Cerebellar nuclear complex (tissue), 1 donor: ENCODE measurements around the gene GNAS-AS1.

ENCODE experiments used
- DNase-seq, 2 experiments: peaks; one replicate each; lab custom pipeline; 2025; lab: John Stamatoyannopoulos, UW

GNAS-AS1 gene

DNA sequence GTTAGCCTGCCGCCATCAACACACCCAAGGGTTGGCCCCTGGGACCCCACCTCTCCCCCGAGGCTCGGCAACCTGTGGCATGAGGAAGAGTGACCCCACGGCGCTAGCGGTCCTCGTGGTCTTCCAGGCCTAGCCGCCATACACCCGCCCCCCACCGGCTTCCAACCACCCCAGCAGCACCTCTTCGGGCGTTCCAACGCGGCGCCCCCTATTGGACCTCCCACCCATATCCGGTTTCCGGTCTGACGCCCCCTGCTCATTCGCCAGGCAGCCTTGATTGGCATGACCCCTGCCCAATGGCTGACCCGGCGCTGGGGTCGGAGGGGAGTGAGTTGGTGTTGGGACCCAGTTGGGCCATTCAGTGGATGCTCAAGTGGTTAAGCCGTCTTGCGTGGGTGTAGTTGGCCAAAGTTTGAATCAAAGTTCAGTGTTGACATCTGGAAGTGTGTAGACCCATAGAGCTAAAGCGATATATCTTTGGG lies at the start of gene GNAS-AS1:
TSS of gene GNAS-AS1 (minus strand) at position 210 of the 482 bp plus-strand sequence.
- DNase-seq: no peak

DNA sequence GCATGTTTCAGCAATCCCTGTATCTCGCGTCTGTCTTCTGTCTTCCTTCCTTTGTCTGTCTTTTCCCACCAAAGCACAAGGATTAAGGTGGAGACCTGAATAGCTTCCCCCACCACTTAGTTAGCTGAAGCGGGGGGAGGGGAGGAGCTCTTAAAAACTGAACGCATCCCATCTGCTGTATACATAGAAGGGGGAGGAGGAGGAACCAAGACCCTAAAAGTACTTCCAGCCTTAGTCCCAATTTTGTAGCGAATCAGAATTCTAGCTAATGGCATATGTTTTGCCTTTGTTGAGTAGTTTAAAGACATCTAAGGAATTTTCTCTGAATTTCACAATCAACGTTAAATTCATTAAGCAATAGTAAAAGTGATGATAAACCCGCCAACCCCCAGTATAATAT lies 49.7 kb upstream of the GNAS-AS1 start:
- DNase-seq: no peak

DNA sequence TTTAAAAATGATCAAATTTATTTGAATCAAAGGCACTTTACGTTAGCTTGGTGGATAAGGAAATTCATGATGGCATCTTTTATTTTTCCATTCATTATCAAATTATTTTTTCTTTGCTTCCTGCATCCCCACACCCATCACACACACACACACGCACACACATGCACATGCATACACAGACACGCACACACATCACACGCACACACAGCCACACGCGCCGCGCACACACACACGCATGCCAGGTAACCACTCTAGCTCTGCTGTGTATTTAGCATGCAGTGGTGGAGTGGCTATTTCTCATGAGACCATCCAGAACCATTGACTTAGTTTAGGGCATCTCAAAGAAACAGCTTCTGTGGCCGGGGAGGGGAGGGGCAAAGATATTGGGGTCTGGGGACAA lies 48.8 kb upstream of the GNAS-AS1 start:
- DNase-seq: no peak

DNA sequence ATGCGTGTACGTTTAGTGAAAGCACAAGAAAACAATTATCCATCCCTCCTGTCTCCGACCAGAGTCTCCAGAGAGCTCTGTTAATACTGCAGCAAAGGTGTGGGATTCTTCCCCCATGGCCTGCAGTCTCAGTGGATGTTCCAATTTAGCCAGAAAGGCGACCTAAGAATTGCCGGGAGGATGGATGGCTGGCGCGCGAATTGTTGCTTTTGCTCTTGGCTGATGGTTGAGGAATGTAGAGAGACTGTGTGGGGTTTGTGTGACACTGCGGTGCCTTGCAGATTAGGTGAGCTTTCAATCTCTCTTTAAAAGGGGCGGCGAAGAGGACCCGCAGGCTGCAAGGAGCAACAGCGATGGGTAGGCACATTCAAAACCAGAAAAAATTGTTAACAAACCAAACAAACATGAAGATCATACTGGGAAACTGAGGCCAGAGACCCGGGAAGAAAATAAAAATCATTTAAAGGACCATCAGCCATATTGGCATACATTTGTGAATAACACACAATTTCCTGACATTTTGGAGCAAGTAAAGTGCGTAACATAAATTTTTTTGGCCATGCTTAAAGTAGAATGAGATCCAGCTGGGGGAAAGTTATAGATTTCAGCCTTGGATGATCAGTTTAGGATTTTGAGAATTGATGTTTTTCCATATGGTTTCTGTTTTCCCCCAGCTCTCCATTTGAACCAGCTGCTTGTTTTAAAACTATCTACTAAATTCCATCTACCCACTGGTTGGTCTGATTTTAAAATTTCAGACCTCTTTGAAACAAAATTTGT lies 48.1 kb upstream of the GNAS-AS1 start:
- no peak for DNase-seq

DNA sequence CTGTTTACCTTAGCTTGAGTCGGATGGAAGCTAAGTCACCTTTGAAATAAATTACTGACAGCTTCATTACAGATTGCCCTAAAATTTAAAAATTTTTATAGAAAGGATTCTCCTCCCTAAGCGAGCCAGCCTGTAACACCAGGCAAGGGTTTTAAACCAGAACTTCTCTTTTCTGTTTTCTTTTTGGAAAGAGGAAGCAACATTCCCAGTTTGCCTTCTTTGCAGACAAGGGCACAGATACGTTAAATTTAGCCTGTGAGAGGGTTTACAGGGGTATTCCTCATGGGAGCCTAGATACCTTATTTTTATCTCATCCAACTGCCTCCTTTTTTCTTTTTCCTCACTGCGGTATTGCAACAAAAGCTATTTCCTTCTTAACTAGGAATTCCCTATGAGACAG lies 46.8 kb upstream of the GNAS-AS1 start:
- DNase-seq: no peak

DNA sequence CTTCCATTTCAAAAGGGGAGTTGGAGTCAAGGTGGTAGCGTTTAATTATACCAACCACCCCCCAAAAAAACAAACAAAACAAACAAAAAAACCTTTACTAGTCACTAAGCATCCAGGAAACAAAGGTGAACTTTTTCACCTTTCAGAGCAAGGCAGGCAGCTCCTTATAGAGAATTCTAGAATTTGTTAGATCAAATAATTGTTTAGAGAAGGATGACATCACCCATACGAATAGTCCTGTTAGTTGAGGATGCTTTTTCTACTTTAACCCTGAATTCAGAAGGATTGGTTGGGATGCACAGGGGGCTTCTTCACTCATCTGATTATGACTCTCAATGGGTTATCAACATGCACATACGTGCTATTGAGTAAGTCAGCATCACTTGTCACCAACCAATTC lies 46.1 kb upstream of the GNAS-AS1 start:
- DNase-seq: no peak

DNA sequence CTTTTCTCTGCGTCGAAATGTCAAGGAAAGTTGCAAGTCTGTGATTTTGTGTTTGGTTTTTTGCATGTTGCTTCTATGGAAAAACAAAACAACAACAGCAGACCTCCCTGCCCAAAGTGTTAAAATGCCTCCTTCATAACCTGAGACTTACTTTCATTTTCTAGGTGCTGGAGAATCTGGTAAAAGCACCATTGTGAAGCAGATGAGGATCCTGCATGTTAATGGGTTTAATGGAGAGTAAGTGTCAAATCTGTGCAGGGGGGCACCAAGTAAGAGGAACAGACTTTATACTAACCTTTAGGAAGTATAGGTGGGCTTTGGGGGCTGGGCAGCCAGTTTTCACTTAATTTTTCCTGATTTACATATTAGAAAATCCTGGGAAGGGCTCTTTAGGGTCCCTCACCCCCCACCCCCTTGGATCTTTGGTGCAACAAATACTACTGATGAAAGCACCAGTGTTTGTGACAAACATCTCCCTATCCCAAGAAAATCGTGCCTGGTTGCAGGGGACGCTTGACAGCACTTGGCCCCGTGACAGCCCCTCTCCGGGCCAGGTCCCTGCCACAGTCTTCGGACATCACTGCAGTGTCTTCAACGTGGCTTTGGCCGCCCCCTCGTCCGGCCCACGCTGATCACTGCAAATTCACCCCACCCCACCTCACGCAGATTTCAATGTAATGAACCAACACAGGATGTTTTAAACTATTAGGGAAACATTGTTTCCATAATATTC lies 44.9 kb upstream of the GNAS-AS1 start:
- no peak for DNase-seq

DNA sequence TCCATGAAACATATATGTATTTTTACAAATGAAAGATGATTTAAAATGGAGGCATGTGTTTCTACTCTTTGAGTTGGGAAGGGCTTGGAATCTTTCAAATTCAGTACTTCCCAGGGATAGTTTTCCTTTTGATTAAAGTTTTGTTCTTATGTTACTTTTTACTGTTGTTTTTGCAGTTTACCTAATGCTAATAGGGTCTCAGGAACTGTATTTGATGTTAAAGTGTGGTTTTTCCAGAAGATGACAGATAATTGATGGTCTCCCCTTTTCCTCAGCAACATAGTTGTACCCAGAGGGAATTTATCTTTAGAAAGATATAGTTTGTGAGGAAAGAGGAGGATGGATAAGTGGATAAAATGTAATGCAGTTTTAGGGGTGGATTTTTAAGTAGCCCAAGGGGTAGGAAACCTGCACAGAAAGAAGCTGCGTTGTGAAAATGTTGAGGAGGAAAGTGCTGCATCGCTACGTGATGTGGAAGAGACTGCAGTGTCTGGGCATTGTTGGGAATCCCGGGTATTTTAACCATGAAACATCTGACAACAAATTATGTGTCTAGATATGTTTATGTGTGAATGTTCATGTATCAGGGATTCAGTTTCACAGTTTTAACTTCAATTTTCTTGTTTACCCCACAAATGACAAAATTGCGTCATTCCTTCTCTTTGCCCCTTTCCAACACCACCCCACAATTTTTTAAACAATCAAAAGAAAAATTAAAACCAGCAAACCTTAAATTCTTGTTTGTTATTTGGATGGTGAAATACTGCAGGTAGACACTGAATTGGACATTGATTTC lies 44.1 kb upstream of the GNAS-AS1 start:
- no peak for DNase-seq

DNA sequence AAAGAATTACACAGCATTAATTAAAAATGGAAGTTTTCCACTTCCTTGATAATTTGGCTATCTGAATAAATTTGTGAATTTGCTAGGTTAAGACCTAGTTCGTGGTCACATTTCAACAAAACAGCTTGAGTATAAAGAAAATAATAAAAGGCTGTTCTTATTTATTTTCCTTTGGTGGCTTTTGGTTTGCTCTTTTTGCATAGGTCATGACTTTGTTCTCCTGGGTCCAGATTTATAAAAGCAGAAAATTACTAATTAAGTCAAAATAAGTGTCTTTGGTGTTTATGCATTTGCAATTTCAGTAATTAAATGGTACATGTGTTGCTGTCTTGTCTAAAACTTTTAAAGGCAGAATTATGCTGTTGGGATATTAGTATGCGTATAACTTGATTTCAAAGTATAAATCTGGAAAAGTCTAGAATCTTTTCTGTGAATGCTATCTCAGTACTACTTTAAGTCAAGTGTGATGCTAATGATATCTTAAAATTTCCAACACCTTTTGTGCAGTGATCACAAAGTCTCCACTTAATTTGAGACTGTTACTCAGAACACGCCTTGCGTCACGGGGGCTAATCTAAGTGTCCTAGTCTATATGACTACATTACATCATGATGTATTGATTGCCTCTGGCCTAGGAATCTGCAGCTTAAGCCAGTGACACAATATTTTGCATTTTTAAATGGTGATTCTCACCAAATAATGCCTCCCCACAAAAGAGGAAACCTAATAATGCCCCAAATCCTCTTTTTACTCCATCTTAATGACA lies 42.8 kb upstream of the GNAS-AS1 start:
- no peak for DNase-seq

DNA sequence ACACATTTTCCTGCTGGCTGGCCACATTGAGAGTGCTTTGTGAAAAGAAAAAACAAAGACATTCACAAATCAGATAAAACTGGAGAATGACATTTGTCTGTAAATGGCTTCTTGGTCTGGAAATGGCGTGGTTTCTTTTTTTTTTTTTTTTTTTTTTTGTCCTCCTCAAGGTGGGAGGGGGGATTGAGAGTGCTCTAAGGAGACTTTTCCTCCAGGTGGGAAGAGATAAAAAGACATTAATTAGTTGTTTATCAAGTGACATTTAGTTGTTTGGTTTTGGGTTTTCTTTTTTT lies 42.2 kb upstream of the GNAS-AS1 start:
- no peak for DNase-seq

DNA sequence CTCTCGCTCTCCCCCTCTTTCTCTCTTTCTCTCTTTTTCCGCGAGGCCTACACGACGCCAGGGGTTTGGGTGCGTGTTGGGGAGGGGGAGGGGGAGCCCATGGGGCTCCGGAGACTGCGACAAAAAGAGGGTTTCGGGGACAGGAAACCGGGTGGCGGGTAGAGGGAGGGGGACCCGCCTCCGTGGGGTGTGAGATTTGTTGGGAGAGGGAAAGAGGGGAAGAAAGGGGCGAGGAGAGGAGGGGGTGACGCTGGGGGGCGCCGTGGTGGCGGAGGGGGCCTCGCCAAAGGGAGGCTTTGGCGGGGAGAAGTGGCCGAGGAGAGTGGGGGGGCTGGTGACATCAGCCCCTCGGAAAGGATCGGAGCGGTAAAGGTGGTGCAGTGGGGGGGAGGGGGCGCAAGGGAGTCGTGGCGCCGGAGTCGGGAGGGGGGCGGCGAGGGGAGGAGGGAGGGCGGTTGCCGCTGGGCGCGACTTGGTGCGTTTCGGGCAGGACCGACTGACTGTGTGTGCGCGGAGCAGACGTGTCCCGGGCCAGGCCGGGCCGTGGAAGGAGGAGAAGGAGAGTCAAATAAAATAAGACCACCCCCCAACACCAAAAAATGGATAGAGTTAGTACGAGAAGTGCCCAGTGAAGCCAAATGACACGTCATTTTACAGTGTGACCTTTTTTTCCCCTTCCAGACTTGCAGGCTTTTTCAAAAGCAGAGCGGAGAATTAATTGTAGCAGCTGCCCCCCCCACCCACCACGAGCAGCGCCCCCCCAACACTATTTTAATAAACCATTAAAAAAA lies 41.6 kb upstream of the GNAS-AS1 start:
- DNase-seq: no peak

DNA sequence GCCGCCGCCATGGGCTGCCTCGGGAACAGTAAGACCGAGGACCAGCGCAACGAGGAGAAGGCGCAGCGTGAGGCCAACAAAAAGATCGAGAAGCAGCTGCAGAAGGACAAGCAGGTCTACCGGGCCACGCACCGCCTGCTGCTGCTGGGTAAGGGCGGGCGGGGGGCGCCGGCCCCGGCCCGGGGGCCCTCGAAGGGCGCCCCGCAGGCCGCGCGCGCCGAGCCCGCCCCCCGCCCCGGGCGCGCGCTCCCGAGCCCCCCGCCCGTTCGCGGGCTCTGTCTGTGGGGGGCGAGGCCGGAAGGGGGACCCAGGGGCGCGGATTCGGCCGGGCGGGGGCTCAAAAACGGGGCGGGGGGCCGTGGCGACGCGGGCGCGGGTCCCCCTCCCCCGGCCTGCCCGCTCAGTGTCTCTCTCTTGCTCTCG lies 41.0 kb upstream of the GNAS-AS1 start:
- DNase-seq: no peak

DNA sequence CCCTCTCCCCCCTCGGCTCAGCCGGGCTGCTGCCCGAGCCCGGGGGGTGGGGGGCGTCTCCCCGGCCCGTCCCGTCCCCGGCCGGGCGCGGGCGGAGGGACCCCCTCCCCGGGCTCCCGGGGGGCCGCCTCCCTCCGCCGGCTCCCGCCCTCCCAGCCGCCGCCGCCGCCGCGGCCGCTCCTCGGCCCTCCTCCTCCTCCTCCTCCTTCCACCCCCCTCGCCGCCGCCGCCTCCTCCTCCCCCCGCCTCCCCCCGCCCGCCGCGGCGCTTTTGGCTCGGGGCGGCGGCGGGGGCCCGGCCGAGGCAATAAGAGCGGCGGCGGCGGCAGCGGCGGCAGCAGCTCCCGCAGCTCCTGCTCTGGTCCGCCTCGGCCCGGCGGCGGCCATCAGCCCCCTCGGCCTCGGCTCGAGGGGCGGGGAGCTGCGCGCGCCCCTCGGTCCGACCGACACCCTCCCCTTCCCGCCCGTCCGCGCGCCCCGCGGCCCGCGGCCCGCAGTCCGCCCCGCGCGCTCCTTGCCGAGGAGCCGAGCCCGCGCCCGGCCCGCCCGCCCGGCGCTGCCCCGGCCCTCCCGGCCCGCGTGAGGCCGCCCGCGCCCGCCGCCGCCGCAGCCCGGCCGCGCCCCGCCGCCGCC lies 40.5 kb upstream of the GNAS-AS1 start:
- DNase-seq: peak in 1 of 2 experiments; percentile 14

DNA sequence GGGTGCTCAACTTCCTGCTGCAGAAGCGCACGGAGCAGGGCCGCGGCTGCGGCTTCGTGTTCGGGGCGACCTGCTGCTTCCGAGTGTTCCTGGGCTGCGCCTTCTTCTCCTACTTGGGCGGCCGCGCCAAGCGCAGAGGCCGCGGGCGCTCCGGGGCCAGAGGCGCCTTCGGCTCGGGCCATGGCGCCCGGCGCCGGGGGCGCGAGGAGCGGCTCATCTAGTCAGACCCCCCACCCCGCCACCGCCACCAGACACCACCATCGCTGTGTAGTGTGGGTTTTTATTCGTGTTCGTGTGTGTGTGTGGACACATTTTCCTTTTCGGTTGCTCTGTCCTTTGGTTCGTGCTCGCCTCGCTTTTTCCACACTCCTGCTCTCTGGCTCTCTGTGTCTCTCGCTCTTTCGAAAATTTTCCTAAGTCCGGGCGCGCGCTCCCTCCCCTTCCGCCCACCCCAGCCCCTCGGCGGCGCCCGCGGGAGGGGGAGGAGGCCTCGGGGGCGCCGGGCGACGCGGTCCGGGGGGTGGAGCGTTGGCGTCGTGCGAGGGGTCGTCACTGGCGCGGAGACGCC lies 39.9 kb upstream of the GNAS-AS1 start:
- no peak for DNase-seq

DNA sequence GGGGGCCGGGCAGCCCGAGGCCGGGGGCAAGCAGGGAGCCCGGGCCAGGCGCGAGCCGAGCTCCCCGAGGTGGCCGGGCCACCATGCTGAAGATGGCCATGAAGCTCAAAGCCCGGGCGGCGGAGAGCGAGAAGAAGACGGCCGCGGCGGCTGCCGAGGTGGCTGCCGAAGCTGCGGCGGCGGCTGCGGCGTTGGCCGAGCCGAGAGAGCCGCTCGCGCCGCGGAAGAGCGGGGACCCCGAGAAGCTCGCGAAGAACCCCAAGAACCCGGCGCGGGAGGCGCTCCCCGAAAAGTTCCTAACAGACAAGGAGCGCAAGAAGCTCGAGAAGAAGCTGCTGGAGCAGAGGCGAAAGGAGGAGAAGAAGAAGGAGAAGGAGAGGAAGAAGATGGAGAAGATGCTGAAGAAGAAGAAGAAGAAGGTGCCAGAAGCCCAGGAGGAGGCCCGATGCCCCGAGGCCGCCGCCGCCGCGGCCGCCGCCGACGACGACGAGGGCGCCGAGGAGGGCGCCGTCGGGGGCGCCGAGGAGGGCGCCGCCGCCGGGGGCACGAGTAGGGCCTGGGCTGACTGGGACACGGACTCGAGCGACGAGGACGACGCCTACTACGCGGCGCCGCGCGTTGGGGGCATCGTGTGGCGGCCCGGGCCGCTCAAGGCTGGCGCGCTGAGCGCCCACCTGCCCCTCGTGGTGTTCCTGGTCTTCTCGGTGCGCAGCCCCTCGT lies 39.3 kb upstream of the GNAS-AS1 start:
- DNase-seq: no peak

DNA sequence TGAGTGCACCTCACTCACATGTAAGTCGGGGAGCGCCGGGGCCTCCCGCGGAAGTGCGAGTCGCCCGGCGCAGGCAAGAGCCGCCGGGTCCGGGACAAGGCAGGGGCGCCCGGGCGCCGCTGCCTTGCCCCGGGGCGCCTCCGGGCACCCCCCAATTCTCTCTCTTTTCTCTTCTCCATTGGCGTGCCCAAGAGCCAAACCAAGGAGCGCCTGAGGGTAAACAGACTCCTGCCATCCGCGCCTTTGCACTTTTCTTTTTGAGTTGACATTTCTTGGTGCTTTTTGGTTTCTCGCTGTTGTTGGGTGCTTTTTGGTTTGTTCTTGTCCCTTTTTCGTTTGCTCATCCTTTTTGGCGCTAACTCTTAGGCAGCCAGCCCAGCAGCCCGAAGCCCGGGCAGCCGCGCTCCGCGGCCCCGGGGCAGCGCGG lies 38.6 kb upstream of the GNAS-AS1 start:
- DNase-seq: no peak

DNA sequence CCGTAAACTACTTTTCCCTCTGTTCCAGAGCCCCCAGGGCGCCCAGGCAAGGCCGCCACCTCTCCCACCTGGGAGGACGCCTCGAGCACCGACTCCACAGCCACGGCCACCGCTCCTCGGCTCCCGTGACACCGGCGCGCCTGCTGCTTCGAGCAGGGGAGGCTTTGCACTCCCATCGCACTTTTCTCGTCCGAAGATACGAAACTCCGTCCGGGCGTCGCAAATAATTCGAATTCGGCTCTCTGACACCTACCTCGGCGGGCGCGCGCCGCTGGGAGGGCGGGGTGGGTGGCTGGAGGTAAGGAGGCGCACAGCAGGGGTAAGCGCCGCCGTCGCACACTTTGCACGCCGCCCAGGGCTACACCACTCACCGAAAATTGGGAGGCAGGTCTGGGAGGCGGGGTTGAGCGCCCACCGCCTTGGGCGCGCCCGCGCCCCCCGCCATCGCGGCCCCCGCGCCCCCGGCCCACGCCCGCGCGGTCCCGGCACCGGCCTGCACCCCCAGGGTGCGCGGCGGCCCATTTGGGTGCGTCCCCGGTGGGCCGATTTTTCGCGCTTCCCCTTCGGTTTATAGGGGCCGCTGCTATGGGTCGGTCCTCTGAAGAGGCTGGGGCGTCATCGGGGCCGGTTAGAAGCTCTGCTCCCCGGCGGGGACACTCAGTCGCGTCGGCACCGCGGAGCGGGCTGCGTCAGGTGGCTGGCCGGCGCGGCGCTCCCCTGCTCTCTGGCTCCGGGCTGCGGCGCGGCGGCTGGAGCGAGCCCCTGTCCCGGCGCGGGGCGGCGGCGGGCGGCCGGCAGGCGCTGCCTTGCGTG lies 38.0 kb upstream of the GNAS-AS1 start:
- peak in 1 of 2 experiments; percentile 10 for DNase-seq

DNA sequence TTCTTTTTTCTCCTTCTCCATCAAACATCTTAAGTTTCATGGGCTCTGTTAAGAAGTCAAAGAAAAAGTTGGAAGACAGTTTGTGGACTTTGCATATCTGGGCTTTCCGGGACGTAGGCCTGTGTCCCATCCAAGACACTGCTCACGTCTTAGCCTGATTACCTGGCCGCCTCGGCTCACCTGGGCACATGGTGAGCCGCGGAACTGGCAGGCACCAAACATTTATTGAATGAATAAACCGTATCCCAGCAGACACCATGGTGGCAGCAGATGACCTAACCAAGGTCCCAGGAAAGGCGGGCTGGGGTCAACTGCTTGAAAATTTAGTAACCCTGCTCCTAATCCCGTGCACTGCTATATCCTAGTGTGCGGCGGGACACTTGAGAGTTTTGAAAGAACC lies 37.4 kb upstream of the GNAS-AS1 start:
- no peak for DNase-seq

DNA sequence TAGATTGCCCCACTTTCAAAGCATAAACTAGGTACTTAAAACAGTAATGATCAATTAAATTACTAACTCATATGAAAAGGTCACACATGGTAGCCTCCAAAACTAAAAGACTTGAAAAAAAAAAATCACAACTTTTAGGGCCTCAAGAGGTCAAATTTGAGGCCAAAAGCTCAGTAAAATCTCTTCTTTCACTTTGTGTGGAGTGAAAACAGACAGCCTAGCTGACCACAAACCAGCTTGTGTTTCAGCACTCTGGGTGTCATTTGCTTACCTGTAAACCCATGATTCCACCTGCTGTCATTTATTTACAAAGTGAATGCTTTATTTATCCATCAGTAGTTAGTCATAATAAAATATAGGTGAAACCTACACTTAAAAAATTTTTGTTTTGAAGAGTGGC lies 35.8 kb upstream of the GNAS-AS1 start:
- no peak for DNase-seq
